Right lobe of liver (tissue), 6 donors: ENCODE data around the gene TRIO. TPM values are rescaled to one million over a fixed set of nuclear protein-coding genes. Genes with fewer than 3 reads are reported as not detected.

Source experiments
- ATAC-seq, 4 donors: fragments of 200-7000 bp; cut with Tn5 transposase; one replicate each; pipeline ENCODE4 v1.9.1; 2020; ENCODE audit warnings: mild to moderate bottlenecking in 4 of 4, moderate library complexity in 4 of 4
- DNase-seq, 3 donors: peaks; one replicate each; pipeline ENCODE4 v3.0.0-alpha.2; 2020
- H3K27ac ChIP-seq, 3 donors: fragments of 200-600 bp; one replicate each; pipeline ENCODE4 v1.8.0; 2022
- H3K27me3 ChIP-seq, 2 donors: fragments of 200-600 bp; one replicate each; pipeline ENCODE4 v1.8.0; 2022
- H3K36me3 ChIP-seq, 4 donors: fragments of 200-600 bp; sonication (generic) in 1 of 4; one replicate each; pipeline versions ENCODE4 v1.5.1 to v1.8.0; 2017 to 2022; ENCODE audit warnings: control low read depth in 1 of 4
- H3K4me1 ChIP-seq, 4 donors: fragments of 200-600 bp; sonication (generic) in 1 of 4; one replicate each; pipeline versions ENCODE4 v1.5.1 to v1.8.0; 2017 to 2022; ENCODE audit warnings: control low read depth in 1 of 4
- H3K4me3 ChIP-seq, 3 donors: fragments of 200-600 bp; one replicate each; pipeline ENCODE4 v1.8.0; 2022
- H3K9me3 ChIP-seq, 4 donors: fragments of 200-600 bp; sonication (generic) in 1 of 4; one replicate each; pipeline versions ENCODE4 v1.5.1 to v1.8.0; 2017 to 2022; ENCODE audit warnings: control low read depth in 1 of 4
- POLR2A ChIP-seq: fragments of 450-650 bp; IDR thresholded peaks from one replicate; pipeline ENCODE4 v1.6.1; 2017; ENCODE audit warnings: antibody characterized with exemption, mild to moderate bottlenecking
- WGBS: methylation state at CpG from one replicate; pipeline ENCODE4 v1.1.6; 2018; ENCODE audit warnings: low coverage, low lambda C conversion rate; ENCODE audit not compliant: insufficient coverage; ENCODE audit errors: missing lambda C conversion rate; 5-methylcytosine and 5-hydroxymethylcytosine counted together
- intact Hi-C, 2 donors: fragments of 100-400 bp; cut with DNase I; formaldehyde crosslinking; loops; one replicate each; pipeline versions ENCODE4 v1.11.2 to v1.14.1; 2022
- total RNA-seq, 6 experiments: library from RNA; depleted of rRNA in 2 of 6; stranded (reverse); fragments of >200 nt in 2 of 6; fragmentation: NEBNext Ultra II Directional in 3 of 6; extraction: Animal tissue kit (Norgen Biotek cat#: 25700) in 3 of 6; gene quantifications; one replicate each; pipeline versions ENCODE4 v1.1.0 to v1.2.4, GENCODE V29; 2016 to 2023
- TF ChIP-seq, protein P1 (sequence below), 4 donors: fragments of 200-600 bp in 3 of 4; fragments of 450-650 bp in 1 of 4; IDR thresholded peaks; one replicate each; pipeline versions ENCODE4 v1.5.1 to v1.8.0; 2016 to 2022; ENCODE audit warnings: antibody characterized with exemption in 4 of 4, mild to moderate bottlenecking in 2 of 4
- donor health status: DM: no; HTN: yes; CAD: no.
- donor health status: DM: no; HTN: no; CAD: no.
- donor health status: DM: no; HTN: no; CAD: no.
- donor health status: DM: no; HTN: yes; CAD: no.
- donor health status: DM: no; HTN: yes; CAD: no.

The TRIO gene
- total RNA-seq, 6 experiments from 2014 or later: 34.7 to 63.5 (median 50.2) TPM

DNA sequence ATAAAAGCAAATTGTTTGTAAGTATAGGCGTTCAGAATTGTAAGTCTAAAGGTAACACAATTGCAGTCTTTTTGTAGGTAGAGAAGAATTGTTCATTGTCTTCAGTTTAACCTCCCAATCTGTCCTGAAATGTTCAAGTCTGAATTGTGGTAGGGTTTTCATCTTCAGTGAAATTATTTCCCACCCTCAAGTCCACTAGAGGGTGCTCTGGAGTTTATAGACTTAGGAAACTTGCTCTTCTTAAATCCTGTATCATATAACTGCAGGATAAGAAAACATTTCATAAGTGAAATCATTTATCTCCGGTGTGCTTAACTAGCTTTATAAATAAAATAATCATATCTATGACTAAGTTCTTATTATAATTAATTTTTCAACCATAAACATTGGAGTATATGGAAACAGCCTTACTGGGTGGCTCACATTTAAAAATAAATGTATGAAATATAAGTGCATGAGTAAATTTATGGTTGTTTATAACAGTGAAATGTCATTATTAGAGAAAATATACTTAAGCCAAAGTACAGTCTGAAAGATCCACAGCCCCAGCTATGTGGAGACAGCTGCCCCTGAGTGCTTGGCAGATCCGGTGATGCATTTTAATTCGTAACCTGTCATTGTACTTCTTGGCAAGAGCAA lies 256.0 kb downstream of the TRIO start:
- Histone ChIP-seq H3K27me3 (no peaks in the 10 kb centered on the region), H3K36me3 (peaks cover 0 to 34% (median 5%) of the 10 kb centered on the region in 4 donors), H3K27ac (no peak overlapping the region), H3K4me1 (no peaks in the 10 kb centered on the region), H3K4me3 (no peak overlapping the region), H3K9me3 (no peaks in the 10 kb centered on the region)
- peak; percentile 63 to 72 (median 67) for ATAC-seq
- no peak for TF ChIP-seq POLR2A
- TF ChIP-seq, protein P1, sequence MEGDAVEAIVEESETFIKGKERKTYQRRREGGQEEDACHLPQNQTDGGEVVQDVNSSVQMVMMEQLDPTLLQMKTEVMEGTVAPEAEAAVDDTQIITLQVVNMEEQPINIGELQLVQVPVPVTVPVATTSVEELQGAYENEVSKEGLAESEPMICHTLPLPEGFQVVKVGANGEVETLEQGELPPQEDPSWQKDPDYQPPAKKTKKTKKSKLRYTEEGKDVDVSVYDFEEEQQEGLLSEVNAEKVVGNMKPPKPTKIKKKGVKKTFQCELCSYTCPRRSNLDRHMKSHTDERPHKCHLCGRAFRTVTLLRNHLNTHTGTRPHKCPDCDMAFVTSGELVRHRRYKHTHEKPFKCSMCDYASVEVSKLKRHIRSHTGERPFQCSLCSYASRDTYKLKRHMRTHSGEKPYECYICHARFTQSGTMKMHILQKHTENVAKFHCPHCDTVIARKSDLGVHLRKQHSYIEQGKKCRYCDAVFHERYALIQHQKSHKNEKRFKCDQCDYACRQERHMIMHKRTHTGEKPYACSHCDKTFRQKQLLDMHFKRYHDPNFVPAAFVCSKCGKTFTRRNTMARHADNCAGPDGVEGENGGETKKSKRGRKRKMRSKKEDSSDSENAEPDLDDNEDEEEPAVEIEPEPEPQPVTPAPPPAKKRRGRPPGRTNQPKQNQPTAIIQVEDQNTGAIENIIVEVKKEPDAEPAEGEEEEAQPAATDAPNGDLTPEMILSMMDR (IDR thresholded peaks at IDR 0.05): peak; percentile 45 to 73 (median 68)
- 61% methylated on average over 4 of the region's 4 CpGs for WGBS
- DNase-seq: no peak
- intact Hi-C loops: loop anchor here in 1 of 2 donors (5.0 kb wide), 1 partner anchor 248 kb away; no protein-coding TSS in a partner anchor

DNA sequence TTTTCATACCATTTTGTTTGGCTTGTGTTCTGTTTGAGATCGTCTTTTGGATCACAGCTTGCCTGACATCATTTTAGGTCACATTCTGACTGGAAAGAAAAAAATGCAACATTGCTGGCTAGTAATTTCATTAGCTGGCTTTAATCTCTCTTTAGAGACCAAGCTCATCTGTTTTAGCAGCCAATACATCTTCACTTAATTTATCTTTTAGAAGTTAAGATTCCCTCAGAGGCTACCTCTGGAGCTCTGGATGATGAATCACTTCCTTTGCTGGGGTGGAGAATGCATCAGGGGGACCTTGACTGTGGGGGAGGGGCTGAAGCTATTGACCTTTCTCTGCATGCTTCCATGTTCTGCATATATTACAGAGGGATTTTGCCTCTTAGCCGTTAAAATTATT lies 256.9 kb downstream of the TRIO start:
- ATAC-seq (no peak), DNase-seq (no peak)
- TF ChIP-seq, protein P1 (IDR thresholded peaks at IDR 0.05): no peak
- TF ChIP-seq POLR2A: no peak
- Histone ChIP-seq H3K4me1 (no peaks in the 10 kb centered on the region), H3K4me3 (no peak overlapping the region), H3K27me3 (no peaks in the 10 kb centered on the region), H3K36me3 (peaks cover 0 to 26% (median 3%) of the 10 kb centered on the region in 4 donors), H3K27ac (no peak overlapping the region), H3K9me3 (no peaks in the 10 kb centered on the region)
- intact Hi-C loops: loop anchor here in 1 of 2 donors (10.0 kb wide), 1 partner anchor 245 kb away; no protein-coding TSS in a partner anchor
- 89% methylated on average over 2 of the region's 2 CpGs for WGBS

DNA sequence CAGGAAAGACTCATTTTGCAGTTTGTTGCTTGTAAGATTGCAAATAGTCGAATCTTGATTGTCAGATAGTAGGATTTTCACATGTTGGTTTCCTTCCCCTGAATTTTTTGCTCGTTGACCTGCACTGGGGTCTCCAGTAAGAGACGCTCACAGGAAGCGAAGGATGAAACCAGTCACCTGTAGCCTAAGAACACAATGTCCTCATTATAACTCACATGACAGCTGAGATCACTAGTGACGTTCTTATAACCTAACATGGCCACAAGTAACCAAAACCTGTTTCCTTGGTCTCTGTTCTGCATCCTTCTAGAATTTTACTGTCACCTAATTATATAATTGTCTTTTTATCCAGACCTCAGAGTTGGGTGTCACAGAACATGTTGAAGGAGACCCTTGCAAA lies 257.5 kb downstream of the TRIO start:
- ATAC-seq (no peak), DNase-seq (no peak)
- no peaks in the 10 kb centered on the region for H3K4me1 ChIP-seq
- H3K27ac ChIP-seq: no peak overlapping the region
- H3K9me3 ChIP-seq: no peaks in the 10 kb centered on the region
- TF ChIP-seq, protein P1 (IDR thresholded peaks at IDR 0.05): no peak
- no peak for TF ChIP-seq POLR2A
- H3K4me3 ChIP-seq: no peak overlapping the region
- peaks cover 0 to 24% (median under 1%) of the 10 kb centered on the region in 4 donors for H3K36me3 ChIP-seq
- no peaks in the 10 kb centered on the region for H3K27me3 ChIP-seq
- intact Hi-C loops: loop anchor here in 1 of 2 donors (10.0 kb wide), 1 partner anchor 244 kb away; no protein-coding TSS in a partner anchor
- WGBS: 90% methylated on average over 5 of the region's 5 CpGs

DNA sequence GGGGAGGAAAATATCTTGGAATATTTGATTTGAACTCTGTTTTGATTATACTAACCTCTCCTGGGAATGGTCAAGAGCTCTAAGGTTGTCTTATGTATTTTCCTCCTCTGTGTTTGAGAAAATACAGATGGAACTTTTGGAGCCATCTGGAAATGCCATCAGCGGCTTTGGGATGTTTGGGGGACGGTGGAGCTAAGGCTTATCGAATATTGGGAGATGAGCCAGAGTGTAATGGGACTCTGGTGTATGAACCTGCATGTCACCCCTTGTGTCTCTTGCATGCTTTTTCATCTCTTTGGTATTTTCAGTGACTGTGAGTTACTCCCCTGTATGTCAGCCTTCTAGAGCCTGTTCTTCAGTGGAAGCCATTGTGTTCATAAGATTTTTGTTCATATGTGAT lies 258.5 kb downstream of the TRIO start:
- no peak overlapping the region for H3K4me3 ChIP-seq
- TF ChIP-seq, protein P1 (IDR thresholded peaks at IDR 0.05): no peak
- TF ChIP-seq POLR2A: no peak
- H3K27me3 ChIP-seq: no peaks in the 10 kb centered on the region
- no peaks in the 10 kb centered on the region for H3K9me3 ChIP-seq
- H3K36me3 ChIP-seq: peaks cover 0 to 31% (median 3%) of the 10 kb centered on the region in 4 donors
- no CpG with 5 or more reads among the region's 3 CpGs for WGBS
- no peak overlapping the region for H3K27ac ChIP-seq
- intact Hi-C loops: loop anchor here in 1 of 2 donors (10.0 kb wide), 1 partner anchor 243 kb away; no protein-coding TSS in a partner anchor
- no peaks in the 10 kb centered on the region for H3K4me1 ChIP-seq
- DNase-seq: no peak
- ATAC-seq: no peak
